Testis (tissue), 3 donors: ENCODE measurements around the gene ABTB2. TPM values are rescaled to one million over a fixed set of nuclear protein-coding genes. Genes with fewer than 3 reads are reported as not detected.

Experiments used
- DNase-seq: peaks from one replicate; pipeline ENCODE4 v3.0.0-alpha.2; 2019
- H3K27ac ChIP-seq, 2 donors: fragments of 200-600 bp; sonication (generic); one replicate each; pipeline ENCODE4 v1.5.1; 2019
- H3K27me3 ChIP-seq: fragments of 200-600 bp; sonication (generic); one replicate; pipeline ENCODE4 v1.5.1; 2019
- H3K36me3 ChIP-seq: fragments of 200-600 bp; sonication (generic); one replicate; pipeline ENCODE4 v1.5.1; 2017; ENCODE audit warnings: low read depth; ENCODE audit errors: missing control alignments
- H3K4me1 ChIP-seq: fragments of 200-600 bp; sonication (generic); one replicate; pipeline ENCODE4 v1.5.1; 2019
- H3K4me3 ChIP-seq, 2 donors: fragments of 200-600 bp; sonication (generic); one replicate each; pipeline ENCODE4 v1.5.1; 2017 to 2019
- H3K9me3 ChIP-seq: fragments of 200-600 bp; sonication (generic); one replicate; pipeline ENCODE4 v1.5.1; 2017
- CTCF ChIP-seq, 3 experiments: fragments of 450-650 bp in 2 of 3; fragments of 200-600 bp in 1 of 3; sonication (generic) in 1 of 3; IDR thresholded peaks; one replicate each; pipeline ENCODE4 v1.5.1; 2016 to 2019; ENCODE audit warnings: antibody characterized with exemption in 3 of 3, mild to moderate bottlenecking in 2 of 3, moderate library complexity in 1 of 3
- POLR2A ChIP-seq: fragments of 450-650 bp; IDR thresholded peaks from one replicate; pipeline ENCODE4 v1.6.1; 2017; ENCODE audit warnings: antibody characterized with exemption, mild to moderate bottlenecking, moderate library complexity
- WGBS, 2 donors: methylation state at CpG; one replicate each; pipeline ENCODE4 v1.1.5; 2018; 5-methylcytosine and 5-hydroxymethylcytosine counted together
- intact Hi-C: fragments of 100-400 bp; cut with DNase I; formaldehyde crosslinking; loops from one replicate; pipeline ENCODE4 v1.15.1; 2023; ENCODE audit warnings: low total_unique reads
- polyA plus RNA-seq: library from polyadenylated mRNA; stranded (reverse); fragments of 350-450 nt; fragmentation: Illumina TruSeq; extraction: RNeasy Lipid Tissue Mini Kit (QIAGEN cat#74804); gene quantifications from one replicate; pipeline ENCODE4 v1.2.3, GENCODE V29; 2014; ENCODE audit warnings: low read depth, low replicate concordance; ENCODE audit not compliant: insufficient read depth
- total RNA-seq, 2 donors: library from RNA; depleted of rRNA; stranded (reverse); fragments of >200 nt; gene quantifications; one replicate each; pipeline ENCODE4 v1.2.3, GENCODE V29; 2016

Gene ABTB2
- total and polyA plus RNA-seq, 3 donors from 2014 or later = 5.8 to 12.1 (median 8.9) TPM

- Histone ChIP-seq H3K27ac (no peak overlapping the region), H3K4me1 (peaks cover 7% of the 10 kb centered on the region), H3K27me3 (no peaks in the 10 kb centered on the region), H3K36me3 (no peaks in the 10 kb centered on the region), H3K4me3 (no peak overlapping the region), H3K9me3 (no peaks in the 10 kb centered on the region)
- intact Hi-C loops = no loop called here
- TF ChIP-seq POLR2A (no peak), CTCF (IDR thresholded peaks at IDR 0.05) (no peak)
- no peak for DNase-seq
- WGBS, 2 donors = 84 to 88% methylated on average over 7 of the region's 7 CpGs
These were observed 18.4 kb downstream of the ABTB2 start for GRCh38 chr11:34339149-34340064.

- Histone ChIP-seq H3K27ac (no peak overlapping the region), H3K9me3 (no peaks in the 10 kb centered on the region), H3K4me3 (no peak overlapping the region), H3K27me3 (no peaks in the 10 kb centered on the region), H3K36me3 (no peaks in the 10 kb centered on the region), H3K4me1 (no peaks in the 10 kb centered on the region)
- intact Hi-C loops = no loop called here
- WGBS, 2 donors = 93 to 98% methylated on average over 6 to 7 of the region's 7 CpGs
- TF ChIP-seq CTCF (IDR thresholded peaks at IDR 0.05) (no peak), POLR2A (no peak)
- DNase-seq = no peak
These were observed 20.8 kb downstream of the ABTB2 start for GRCh38 chr11:34337016-34337415.

- no peaks in the 10 kb centered on the region for H3K9me3 ChIP-seq
- no peaks in the 10 kb centered on the region for H3K4me1 ChIP-seq
- no peak overlapping the region for H3K27ac ChIP-seq
- no peak for DNase-seq
- no peak overlapping the region for H3K4me3 ChIP-seq
- H3K36me3 ChIP-seq = no peaks in the 10 kb centered on the region
- TF ChIP-seq POLR2A (no peak), CTCF (IDR thresholded peaks at IDR 0.05) (no peak)
- intact Hi-C loops = no loop called here
- 66 to 76% methylated on average over 5 of the region's 5 CpGs for WGBS, 2 donors
- H3K27me3 ChIP-seq = no peaks in the 10 kb centered on the region
These were observed 22.0 kb downstream of the ABTB2 start for GRCh38 chr11:34335801-34336200.

- H3K36me3 ChIP-seq = no peaks in the 10 kb centered on the region
- H3K27me3 ChIP-seq = no peaks in the 10 kb centered on the region
- no peak for DNase-seq
- no peaks in the 10 kb centered on the region for H3K9me3 ChIP-seq
- H3K4me3 ChIP-seq = no peak overlapping the region
- H3K4me1 ChIP-seq = no peaks in the 10 kb centered on the region
- intact Hi-C loops = no loop called here
- WGBS, 2 donors = 86 to 89% methylated on average over 2 of the region's 2 CpGs
- H3K27ac ChIP-seq = no peak overlapping the region
- TF ChIP-seq POLR2A (no peak), CTCF (IDR thresholded peaks at IDR 0.05) (no peak)
These were observed 22.5 kb downstream of the ABTB2 start for GRCh38 chr11:34335331-34335730.

- H3K4me3 ChIP-seq = no peak overlapping the region
- no peaks in the 10 kb centered on the region for H3K27me3 ChIP-seq
- H3K36me3 ChIP-seq = no peaks in the 10 kb centered on the region
- no peaks in the 10 kb centered on the region for H3K4me1 ChIP-seq
- TF ChIP-seq CTCF (IDR thresholded peaks at IDR 0.05) (no peak), POLR2A (no peak)
- H3K9me3 ChIP-seq = no peaks in the 10 kb centered on the region
- intact Hi-C loops = no loop called here
- no peak overlapping the region for H3K27ac ChIP-seq
- DNase-seq = no peak
- 62 to 66% methylated on average over 3 of the region's 3 CpGs for WGBS, 2 donors
These were observed 24.0 kb downstream of the ABTB2 start for GRCh38 chr11:34333787-34334186.
